GM12878 (cell line): ENCODE measurements around the gene ZNF18. TPM values are rescaled to one million over a fixed set of nuclear protein-coding genes. Genes with fewer than 3 reads are reported as not detected.

Experiments used
- ATF7 ChIP-seq: fragments of 450-650 bp; IDR thresholded peaks from 2 replicates; pipeline ENCODE4 v1.6.1; 2016; ENCODE audit warnings: low read depth, mild to moderate bottlenecking
- BACH1 ChIP-seq: fragments of 450-650 bp; IDR thresholded peaks from 2 replicates; pipeline ENCODE4 v1.6.1; 2017; ENCODE audit warnings: mild to moderate bottlenecking, borderline replicate concordance
- DPF2 ChIP-seq: fragments of 450-650 bp; IDR thresholded peaks from 2 replicates; pipeline ENCODE4 v1.6.1; 2017; ENCODE audit warnings: mild to moderate bottlenecking
- HCFC1 ChIP-seq: fragments of 150-350 bp; IDR thresholded peaks from 2 replicates; pipeline ENCODE4 v1.6.1; 2014; ENCODE audit warnings: low read length
- HDAC6 ChIP-seq: fragments of 200-600 bp; sonication (generic); IDR thresholded peaks from one replicate; pipeline ENCODE4 v1.8.0; 2017; ENCODE audit warnings: antibody characterized with exemption; ENCODE audit not compliant: unreplicated experiment
- JUND ChIP-seq: IDR thresholded peaks from 2 replicates; pipeline ENCODE4 v1.6.1; 2012; ENCODE audit warnings: low read depth, mild to moderate bottlenecking, low read length, improper control_type of control experiment, moderate library complexity
- MLLT1 ChIP-seq: fragments of 450-650 bp; IDR thresholded peaks from 2 replicates; pipeline ENCODE4 v1.6.1; 2016; ENCODE audit warnings: mild to moderate bottlenecking
- MXI1 ChIP-seq: fragments of 150-350 bp; IDR thresholded peaks from 2 replicates; pipeline ENCODE4 v1.6.1; 2011; ENCODE audit warnings: low read depth, mild to moderate bottlenecking, inconsistent platforms, low read length, improper control_type of control experiment
- MYC ChIP-seq: IDR thresholded peaks from 2 replicates; pipeline ENCODE4 v1.6.1; 2011; ENCODE audit warnings: mild to moderate bottlenecking, low read length, moderate library complexity, inconsistent platforms; ENCODE audit not compliant: insufficient read depth, insufficient replicate concordance, insufficient read length, severe bottlenecking
- NR2F1 ChIP-seq: fragments of 450-650 bp; conservative IDR thresholded peaks from 2 replicates; pipeline ENCODE4 v1.6.1; 2017; ENCODE audit warnings: mild to moderate bottlenecking
- POLR2AphosphoS5 ChIP-seq: IDR thresholded peaks from 2 replicates; pipeline ENCODE4 v1.6.1; 2011; ENCODE audit warnings: mild to moderate bottlenecking, low read length, inconsistent platforms
- RB1 ChIP-seq: fragments of 450-650 bp; formaldehyde crosslinking; IDR thresholded peaks from 2 replicates; pipeline ENCODE4 v1.6.1; 2017; ENCODE audit warnings: mild to moderate bottlenecking, borderline replicate concordance
- SMAD5 ChIP-seq: IDR thresholded peaks from 2 replicates; pipeline ENCODE4 v1.6.1; 2016; ENCODE audit warnings: antibody characterized with exemption, low read depth
- SMARCA5 ChIP-seq: fragments of 450-650 bp; IDR thresholded peaks from 2 replicates; pipeline ENCODE4 v1.6.1; 2017; ENCODE audit warnings: mild to moderate bottlenecking
- SP1 ChIP-seq: IDR thresholded peaks from one replicate; pipeline ENCODE4 v1.6.1; 2011; ENCODE audit warnings: low read depth, low read length
- TCF7 ChIP-seq: IDR thresholded peaks from 2 replicates; pipeline ENCODE4 v1.6.1; 2014; ENCODE audit warnings: antibody characterized with exemption, borderline replicate concordance
- ZNF24 ChIP-seq: fragments of 450-650 bp; IDR thresholded peaks from 2 replicates; pipeline ENCODE4 v1.6.1; 2017; ENCODE audit warnings: antibody characterized with exemption, mild to moderate bottlenecking
- ZNF622 ChIP-seq: fragments of 450-650 bp; IDR thresholded peaks from 2 replicates; pipeline ENCODE4 v1.6.1; 2017; ENCODE audit warnings: mild to moderate bottlenecking, inconsistent platforms
- polyA plus RNA-seq, 11 experiments: library from polyadenylated mRNA; depleted of rRNA in 4 of 11; unstranded in 6 of 11; stranded (reverse) in 5 of 11; fragments of >200 nt; fragmentation: Nextera tagmentation in 4 of 11; fragmentation: Illumina TruSeq in 1 of 11; extraction: Ambion mirVana in 4 of 11; extraction: Trizol in 1 of 11; gene quantifications; 1 replicate in 1 of 11; 2 replicates in 10 of 11; pipeline versions ENCODE4 v1.2.1 to v1.2.3, GENCODE V29; 2011 to 2016; ENCODE audit warnings: inconsistent platforms in 2 of 11, missing spikeins in 2 of 11, low read depth in 1 of 11
- total RNA-seq, 4 experiments: library from RNA; depleted of rRNA in 3 of 4; stranded (reverse); fragments of >200 nt in 3 of 4; fragmentation: Illumina TruSeq in 1 of 4; extraction: Trizol in 1 of 4; gene quantifications; 2 replicates each; pipeline versions ENCODE4 v1.2.1 to v1.2.3, GENCODE V29; 2013 to 2021
- TF ChIP-seq, protein P1 (sequence below): fragments of 150-350 bp; IDR thresholded peaks from 2 replicates; pipeline ENCODE4 v1.6.1; 2016; ENCODE audit warnings: low read depth, low read length
- TF ChIP-seq, protein P2 (sequence below): fragments of 450-650 bp; formaldehyde crosslinking; IDR thresholded peaks from 2 replicates; pipeline ENCODE4 v1.5.0; 2022; ENCODE audit warnings: mild to moderate bottlenecking, missing genetic modification characterization
- TF ChIP-seq, protein P3 (sequence below): IDR thresholded peaks from 2 replicates; pipeline ENCODE4 v1.6.1; 2011; ENCODE audit warnings: borderline replicate concordance, low read depth, mild to moderate bottlenecking, moderate library complexity, mixed read lengths, low read length; ENCODE audit not compliant: insufficient read depth; ENCODE audit errors: extremely low read length

The ZNF18 gene
- total and polyA plus RNA-seq, 10 of the 15 experiments (the other 5 are each of a cell fraction or from before 2014, with no cell fraction given) = 4.6 to 10.2 (median 9.1) TPM

GRCh38 chr17:12020642-12021622 is 23.7 kb upstream of the ZNF18 start, which contains the start of gene MAP2K4 (continued):
- TF ChIP-seq JUND (0 out of 2 replicates have a peak, but pooled peaks have one; percentile 7), RB1 (peak; percentile 38; the same call in 1 of the 2 replicates), DPF2 (peak; percentile 84), ZNF24 (peak; percentile 56; the same call in 1 of the 2 replicates), HDAC6 (peak; percentile 49), SP1 (peak; percentile 77), TCF7 (no peak), SMARCA5 (peak; percentile 76), ZNF622 (no peak), NR2F1 (peak; percentile 65), HCFC1 (0 out of 2 replicates have a peak, but pooled peaks have one; percentile 18), SMAD5 (no peak), POLR2AphosphoS5 (peak; percentile 74), MLLT1 (no peak), MXI1 (peak; percentile 16; the same call in 1 of the 2 replicates), MYC (no peak), ATF7 (no peak), BACH1 (peak; percentile 72)
- TF ChIP-seq, protein P1, sequence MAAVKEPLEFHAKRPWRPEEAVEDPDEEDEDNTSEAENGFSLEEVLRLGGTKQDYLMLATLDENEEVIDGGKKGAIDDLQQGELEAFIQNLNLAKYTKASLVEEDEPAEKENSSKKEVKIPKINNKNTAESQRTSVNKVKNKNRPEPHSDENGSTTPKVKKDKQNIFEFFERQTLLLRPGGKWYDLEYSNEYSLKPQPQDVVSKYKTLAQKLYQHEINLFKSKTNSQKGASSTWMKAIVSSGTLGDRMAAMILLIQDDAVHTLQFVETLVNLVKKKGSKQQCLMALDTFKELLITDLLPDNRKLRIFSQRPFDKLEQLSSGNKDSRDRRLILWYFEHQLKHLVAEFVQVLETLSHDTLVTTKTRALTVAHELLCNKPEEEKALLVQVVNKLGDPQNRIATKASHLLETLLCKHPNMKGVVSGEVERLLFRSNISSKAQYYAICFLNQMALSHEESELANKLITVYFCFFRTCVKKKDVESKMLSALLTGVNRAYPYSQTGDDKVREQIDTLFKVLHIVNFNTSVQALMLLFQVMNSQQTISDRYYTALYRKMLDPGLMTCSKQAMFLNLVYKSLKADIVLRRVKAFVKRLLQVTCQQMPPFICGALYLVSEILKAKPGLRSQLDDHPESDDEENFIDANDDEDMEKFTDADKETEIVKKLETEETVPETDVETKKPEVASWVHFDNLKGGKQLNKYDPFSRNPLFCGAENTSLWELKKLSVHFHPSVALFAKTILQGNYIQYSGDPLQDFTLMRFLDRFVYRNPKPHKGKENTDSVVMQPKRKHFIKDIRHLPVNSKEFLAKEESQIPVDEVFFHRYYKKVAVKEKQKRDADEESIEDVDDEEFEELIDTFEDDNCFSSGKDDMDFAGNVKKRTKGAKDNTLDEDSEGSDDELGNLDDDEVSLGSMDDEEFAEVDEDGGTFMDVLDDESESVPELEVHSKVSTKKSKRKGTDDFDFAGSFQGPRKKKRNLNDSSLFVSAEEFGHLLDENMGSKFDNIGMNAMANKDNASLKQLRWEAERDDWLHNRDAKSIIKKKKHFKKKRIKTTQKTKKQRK = no peak
- TF ChIP-seq, protein P2, sequence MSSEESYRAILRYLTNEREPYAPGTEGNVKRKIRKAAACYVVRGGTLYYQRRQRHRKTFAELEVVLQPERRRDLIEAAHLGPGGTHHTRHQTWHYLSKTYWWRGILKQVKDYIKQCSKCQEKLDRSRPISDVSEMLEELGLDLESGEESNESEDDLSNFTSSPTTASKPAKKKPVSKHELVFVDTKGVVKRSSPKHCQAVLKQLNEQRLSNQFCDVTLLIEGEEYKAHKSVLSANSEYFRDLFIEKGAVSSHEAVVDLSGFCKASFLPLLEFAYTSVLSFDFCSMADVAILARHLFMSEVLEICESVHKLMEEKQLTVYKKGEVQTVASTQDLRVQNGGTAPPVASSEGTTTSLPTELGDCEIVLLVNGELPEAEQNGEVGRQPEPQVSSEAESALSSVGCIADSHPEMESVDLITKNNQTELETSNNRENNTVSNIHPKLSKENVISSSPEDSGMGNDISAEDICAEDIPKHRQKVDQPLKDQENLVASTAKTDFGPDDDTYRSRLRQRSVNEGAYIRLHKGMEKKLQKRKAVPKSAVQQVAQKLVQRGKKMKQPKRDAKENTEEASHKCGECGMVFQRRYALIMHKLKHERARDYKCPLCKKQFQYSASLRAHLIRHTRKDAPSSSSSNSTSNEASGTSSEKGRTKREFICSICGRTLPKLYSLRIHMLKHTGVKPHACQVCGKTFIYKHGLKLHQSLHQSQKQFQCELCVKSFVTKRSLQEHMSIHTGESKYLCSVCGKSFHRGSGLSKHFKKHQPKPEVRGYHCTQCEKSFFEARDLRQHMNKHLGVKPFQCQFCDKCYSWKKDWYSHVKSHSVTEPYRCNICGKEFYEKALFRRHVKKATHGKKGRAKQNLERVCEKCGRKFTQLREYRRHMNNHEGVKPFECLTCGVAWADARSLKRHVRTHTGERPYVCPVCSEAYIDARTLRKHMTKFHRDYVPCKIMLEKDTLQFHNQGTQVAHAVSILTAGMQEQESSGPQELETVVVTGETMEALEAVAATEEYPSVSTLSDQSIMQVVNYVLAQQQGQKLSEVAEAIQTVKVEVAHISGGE (CRISPR knock-in tag) = no peak
- TF ChIP-seq, protein P3, sequence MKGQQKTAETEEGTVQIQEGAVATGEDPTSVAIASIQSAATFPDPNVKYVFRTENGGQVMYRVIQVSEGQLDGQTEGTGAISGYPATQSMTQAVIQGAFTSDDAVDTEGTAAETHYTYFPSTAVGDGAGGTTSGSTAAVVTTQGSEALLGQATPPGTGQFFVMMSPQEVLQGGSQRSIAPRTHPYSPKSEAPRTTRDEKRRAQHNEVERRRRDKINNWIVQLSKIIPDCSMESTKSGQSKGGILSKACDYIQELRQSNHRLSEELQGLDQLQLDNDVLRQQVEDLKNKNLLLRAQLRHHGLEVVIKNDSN = no peak
